GM20431 (cell line): ENCODE results near the gene ADCY5.

ENCODE experiments used
- in situ Hi-C: fragments of 300-500 bp; cut with MseI, MboI; formaldehyde crosslinking; loops from one replicate; pipeline ENCODE4 v1.15.0; 2020; ENCODE audit warnings: low sequenced_read_pairs; ENCODE audit not compliant: unreplicated experiment

Gene ADCY5

GRCh38 chr3:123464211-123464610 is 15.3 kb upstream of the ADCY5 start:
- in situ Hi-C loops = no loop called here

DNA sequence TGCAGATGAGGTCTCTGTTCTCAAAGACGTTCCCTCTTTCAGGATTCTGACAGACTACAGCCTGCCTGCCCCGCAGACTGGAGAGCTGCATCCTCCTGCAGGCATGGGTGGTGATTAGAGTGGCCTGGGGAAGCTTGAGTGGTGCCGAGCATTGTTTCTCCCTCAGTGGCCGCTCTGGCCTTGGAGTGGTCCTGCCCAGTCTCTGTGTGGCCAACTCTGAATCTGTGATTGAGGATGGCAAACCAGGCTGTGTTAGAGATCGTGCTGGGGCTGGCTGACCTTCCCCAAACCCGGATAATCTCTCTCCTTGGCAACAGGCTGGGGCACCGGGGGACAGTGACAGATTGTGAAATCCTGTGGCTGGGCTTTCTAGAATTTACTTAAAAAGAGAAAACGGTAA is 11.0 kb upstream of the ADCY5 start:
- in situ Hi-C loops = no loop called here

DNA sequence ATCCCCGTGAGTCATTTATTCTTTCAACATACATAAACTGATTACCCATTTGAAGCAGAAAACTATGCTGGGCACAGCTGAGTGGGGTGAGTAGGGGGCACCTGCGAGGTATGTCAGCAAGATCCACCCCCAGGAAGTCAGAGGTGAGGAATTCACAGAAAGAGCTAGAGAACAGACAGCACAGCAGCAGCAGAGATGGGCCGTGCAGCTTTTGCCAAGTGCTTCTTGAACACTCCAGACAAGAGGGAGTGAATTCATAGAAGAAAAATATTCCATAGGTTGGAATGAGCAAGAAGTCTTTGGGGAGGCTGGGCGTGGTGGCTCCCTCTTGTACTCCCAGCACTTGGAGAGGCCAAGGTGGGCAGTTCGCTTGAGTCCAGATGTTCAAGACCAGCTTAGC is 9.4 kb upstream of the ADCY5 start:
- in situ Hi-C loops = no loop called here

- in situ Hi-C loops = no loop called here
These were observed 9.0 kb upstream of the ADCY5 start for GRCh38 chr3:123457841-123458240.

GRCh38 chr3:123453675-123454074 is 4.8 kb upstream of the ADCY5 start:
- in situ Hi-C loops = no loop called here

DNA sequence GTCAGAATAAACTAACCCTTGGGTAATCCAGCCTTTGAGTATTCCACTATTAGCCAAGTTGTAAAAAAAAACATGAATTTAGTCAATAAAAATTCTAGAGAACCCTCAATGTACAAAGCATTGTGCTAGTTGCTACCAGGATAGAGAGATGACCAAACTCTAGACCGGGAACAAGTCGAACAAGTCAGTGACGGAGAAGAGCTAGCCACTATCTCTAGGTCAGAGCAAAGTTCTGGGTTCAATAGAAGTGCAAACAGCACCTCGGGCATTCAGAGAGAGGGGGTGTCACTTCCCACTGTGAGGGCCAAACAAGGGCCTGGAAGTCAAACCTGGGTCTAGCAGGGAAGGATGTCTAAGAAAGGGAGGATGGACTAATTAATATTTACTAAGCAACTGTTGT is 2.3 kb upstream of the ADCY5 start:
- in situ Hi-C loops = no loop called here

GRCh38 chr3:123449997-123450604 is 1.2 kb upstream of the ADCY5 start:
- in situ Hi-C loops = no loop called here

DNA sequence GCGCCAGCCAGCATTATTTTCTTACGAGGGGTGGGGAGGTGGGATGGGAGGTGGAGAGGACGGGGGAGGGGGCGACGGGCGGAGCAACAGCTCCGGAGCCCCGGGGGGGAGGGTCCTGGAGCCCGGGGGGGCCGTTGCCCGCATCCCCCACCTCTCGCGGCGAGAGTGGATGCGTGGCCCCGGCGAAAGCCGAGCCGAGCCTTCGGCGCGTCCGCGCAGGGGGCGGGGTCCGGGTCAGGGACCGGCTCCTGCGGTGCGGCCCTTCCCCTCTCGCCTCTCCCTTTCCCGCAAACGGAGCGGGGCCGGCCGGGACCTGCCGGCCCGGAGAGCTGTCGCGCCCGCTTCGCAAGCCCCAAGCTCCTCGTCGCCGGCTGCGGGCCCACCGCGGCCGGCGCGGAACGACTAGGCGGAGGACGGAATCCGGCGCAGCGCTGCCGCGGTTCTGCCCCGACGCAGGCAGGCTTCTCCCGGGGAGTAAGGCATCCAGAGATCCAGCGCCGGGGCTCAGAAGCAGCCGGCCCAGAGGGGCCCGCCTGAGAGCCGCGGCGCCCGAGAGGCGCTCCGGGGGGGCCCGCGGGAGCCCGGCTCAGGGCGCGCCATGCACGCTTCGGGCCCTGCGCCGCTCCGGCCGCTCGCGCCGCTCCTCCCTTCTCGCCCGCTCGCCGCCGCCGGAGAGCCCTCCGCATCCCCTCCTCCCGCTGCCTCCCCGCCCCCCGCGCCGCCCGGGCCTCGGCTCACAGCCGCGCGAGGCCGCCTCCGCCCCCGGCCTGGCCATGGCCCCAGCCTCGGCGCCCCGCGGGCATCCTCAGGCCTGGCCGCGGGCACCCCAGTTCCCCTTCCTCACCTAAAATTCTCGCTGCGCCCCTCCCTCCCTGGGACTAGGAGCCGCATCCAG is 459 bp upstream of the ADCY5 start:
- in situ Hi-C loops = no loop called here

GRCh38 chr3:123447749-123448517 is 957 bp downstream of the ADCY5 start:
- in situ Hi-C loops = no loop called here

- in situ Hi-C loops = no loop called here
These were observed 1.5 kb downstream of the ADCY5 start for GRCh38 chr3:123447416-123447748.

DNA sequence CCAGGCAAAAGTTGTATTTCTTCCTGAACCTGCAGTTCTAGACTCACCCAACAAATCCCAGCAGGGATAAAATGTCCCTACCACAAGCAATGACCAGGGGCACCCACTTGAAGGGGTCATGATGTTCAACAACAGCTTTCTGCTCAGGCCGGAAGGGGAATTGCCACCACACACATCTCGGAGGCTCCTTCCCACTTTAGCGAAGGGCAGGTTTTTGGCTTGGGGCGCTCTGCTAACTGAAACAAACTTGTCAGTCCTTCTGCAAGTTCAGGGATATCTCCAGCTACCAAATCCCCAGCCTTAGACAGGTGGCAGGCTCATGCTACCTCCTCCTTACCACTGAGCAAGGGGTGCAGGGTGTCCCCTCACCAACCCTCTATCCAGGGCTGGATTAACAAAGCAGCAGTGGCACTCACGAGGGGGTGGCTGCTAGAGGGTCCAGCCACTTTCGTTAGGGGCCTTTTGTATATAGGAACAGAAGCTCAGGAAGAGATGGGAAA is 2.2 kb downstream of the ADCY5 start:
- in situ Hi-C loops = no loop called here

DNA sequence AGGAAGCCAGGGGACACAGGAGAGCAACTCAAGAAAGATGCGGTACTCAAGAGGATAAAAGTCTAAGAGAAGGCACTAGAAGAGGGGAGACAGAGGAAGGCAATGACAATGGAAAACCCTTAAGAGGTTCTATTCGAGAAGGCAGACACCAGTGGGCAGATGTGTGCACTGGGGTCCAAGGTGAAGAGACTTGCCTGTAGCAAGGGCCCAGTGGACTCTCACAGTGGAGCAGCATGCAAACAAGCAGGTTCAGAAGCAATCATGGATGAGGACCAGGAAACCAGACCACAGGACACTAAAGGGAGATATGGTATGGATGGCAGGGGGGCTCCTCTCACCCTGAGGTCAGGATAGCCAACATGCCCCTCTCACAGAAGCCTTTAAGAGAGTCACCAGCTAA is 2.7 kb downstream of the ADCY5 start:
- in situ Hi-C loops = no loop called here

GRCh38 chr3:123445702-123446101 is 3.2 kb downstream of the ADCY5 start:
- in situ Hi-C loops = no loop called here

DNA sequence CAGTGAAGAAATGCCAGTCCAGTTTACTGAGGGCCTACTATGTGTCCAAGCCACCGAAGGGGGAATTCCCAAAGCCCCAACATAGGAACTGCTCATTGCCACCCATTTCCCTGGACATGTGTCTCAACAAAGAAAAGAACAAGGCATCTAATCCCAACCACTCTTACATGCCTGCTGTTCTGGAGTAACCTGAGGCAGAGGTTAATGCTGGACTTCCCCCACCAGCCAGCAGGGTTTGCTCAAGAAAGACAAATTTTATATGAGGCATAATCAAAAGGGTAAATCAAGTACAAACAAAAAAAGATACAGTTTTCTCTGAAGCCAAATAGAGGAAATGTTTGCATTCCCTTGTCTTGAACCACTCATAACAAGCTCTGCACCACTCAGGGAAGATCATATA is 4.1 kb downstream of the ADCY5 start:
- in situ Hi-C loops = no loop called here

- in situ Hi-C loops = no loop called here
These were observed 4.9 kb downstream of the ADCY5 start for GRCh38 chr3:123444023-123444422.

DNA sequence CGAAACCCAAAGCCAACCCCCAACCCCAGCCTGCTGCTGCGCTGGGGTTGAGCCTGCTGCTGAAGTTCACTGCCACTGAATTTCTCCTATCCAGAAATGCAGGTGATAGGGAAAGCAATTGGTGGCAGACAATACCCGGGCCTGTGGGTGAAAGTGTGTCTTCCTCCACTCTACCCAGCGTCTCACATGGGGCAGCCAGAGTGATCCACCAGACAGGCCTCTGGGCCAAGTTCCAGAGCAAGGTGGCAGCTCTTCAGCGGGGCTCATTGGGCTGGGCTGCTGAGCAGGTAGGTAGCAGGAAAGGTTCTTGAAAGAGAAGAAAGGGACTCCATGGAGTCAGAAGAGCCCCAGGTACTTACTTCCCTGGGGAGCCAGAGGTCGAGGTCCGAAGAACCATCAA is 6.0 kb downstream of the ADCY5 start:
- in situ Hi-C loops = no loop called here

- in situ Hi-C loops = no loop called here
These were observed 6.8 kb downstream of the ADCY5 start for GRCh38 chr3:123442125-123442524.

DNA sequence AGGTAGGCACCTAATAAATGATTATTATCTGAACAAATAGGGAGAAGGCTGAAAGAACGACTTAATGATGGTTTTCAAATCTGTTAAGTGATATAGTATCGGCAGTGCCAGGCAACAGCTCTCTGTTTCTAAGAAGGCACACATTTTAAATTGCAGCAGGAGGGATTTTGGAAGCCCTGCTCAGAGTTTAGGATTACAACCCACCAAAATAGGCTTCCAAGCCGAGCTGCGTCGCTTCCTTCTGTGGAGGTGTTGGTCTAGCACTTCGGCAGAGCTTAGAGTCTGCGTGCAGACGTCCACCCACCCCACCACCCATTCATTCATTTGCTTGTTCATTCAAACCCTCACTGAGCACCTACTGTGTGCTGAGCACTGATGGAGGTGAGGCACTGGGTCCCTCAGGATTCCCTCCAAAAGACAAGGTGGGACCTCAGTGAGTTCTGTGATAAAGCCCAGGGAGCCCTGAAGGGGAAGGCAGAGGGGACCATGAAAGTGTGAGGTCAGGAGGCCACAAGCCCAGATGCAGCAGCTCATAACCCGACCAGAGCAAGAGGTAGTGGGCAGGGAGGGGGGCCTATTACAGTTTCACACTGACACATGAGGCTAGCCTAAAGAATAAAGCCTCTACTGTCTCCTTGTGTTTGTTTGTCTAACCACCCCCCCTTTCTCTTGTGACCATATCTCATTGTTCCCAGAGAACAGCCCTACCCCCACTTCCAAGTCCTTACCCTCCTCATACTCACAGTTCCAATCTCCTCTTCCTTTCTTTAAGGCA is 8.9 kb downstream of the ADCY5 start:
- in situ Hi-C loops = no loop called here

DNA sequence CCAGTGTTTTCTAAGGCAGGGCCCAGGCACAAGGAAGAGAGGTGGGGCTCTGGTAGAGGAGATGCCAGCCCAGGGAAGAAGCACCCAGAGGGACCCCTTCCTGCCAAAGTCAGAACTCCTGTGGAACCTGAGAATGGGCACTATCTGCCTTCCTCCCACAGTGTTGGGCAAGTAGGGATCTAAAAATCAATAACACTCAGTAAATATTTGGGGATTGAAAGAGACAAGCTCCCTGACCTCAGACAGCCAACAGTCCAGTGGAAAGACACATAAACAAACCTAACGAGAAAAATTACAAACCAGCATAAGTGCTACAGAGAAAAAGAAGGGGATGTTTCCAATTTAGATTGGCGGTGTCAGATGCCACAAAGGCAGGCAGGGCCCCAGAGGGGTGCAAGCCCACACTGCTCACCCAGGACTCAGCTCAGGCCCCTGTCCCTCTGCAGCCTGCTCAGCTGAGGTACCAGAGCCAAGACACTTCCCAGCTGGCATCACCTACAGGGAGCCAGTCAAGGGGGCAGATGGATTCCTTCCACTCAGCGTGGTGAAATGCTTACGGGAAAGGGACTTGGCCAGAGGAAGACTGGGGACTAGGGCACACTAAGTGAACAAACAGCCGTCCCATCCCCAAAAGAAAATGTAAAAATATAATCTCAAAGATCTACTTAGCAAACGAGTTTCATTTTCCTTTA is 15.9 kb downstream of the ADCY5 start:
- in situ Hi-C loops = no loop called here
